Measurements from ENCODE around the gene PPP1R13B. TPM values are rescaled to one million over a fixed set of nuclear protein-coding genes. Genes with fewer than 3 reads are reported as not detected.

PPP1R13B gene
- total and polyA plus RNA-seq, 12 donors = 9.6 to 42.4 (median 22.6) TPM

DNA sequence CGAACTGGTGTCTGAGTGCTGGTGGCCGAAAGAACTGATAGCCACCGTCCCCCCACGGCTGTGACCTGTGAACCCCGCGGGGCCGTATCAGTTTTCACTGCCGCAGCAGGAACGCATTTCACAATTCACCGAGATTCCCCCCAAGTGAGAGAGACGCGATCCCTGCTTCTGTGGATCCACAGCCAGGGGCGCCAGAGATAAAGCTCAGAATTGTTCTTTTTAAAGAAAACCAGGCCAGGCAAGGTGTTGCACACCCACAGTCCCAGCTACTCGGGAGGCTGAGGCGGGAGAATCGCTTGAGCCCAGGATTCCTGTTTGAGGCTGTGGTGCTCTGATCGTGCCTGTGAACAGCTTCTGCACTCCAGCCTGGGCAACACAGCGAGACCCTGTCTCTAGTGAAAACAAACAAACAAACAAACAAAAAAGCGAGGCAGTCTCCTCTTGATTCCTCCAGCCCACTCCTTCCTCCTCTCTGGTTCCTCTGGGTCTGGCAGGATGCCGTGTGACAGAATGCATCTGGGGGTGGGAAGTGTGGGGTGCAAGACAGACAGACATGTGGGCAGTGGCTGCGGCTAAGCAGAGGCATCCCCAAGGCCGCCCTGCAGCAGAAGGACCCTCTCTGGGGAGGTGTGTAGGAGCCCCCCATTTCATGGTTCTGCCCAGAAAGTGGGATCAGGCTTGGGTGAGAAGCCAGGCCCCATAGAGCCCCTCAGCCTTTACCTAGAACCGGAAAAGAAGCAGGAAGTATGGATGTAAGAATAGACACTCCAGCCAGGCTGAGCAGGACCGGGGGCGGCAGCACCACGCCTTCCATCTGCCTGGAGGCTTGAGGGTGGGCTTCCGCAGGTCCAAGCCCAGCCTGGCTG lies 39.2 kb upstream of the PPP1R13B start:
- WGBS, 4 donors = 69 to 75% (median 71%) methylated on average over 23 to 27 of the region's 27 CpGs
- Histone ChIP-seq H3K9me3 (replicated peaks in 1 of 3) (no peaks in the 10 kb centered on the region), H3K4me3 (no peak overlapping the region), H3K4me1 (replicated peaks in 1 of 2) (peaks cover 10 to 21% of the 10 kb centered on the region in 2 donors), H3K27me3 (no peaks in the 10 kb centered on the region), H3K27ac (no peak overlapping the region), H3K36me3 (replicated peaks in 1 of 2) (no peaks in the 10 kb centered on the region)
- intact Hi-C loops (cut with DNase I) = no loop called here
- TF ChIP-seq, protein P1, sequence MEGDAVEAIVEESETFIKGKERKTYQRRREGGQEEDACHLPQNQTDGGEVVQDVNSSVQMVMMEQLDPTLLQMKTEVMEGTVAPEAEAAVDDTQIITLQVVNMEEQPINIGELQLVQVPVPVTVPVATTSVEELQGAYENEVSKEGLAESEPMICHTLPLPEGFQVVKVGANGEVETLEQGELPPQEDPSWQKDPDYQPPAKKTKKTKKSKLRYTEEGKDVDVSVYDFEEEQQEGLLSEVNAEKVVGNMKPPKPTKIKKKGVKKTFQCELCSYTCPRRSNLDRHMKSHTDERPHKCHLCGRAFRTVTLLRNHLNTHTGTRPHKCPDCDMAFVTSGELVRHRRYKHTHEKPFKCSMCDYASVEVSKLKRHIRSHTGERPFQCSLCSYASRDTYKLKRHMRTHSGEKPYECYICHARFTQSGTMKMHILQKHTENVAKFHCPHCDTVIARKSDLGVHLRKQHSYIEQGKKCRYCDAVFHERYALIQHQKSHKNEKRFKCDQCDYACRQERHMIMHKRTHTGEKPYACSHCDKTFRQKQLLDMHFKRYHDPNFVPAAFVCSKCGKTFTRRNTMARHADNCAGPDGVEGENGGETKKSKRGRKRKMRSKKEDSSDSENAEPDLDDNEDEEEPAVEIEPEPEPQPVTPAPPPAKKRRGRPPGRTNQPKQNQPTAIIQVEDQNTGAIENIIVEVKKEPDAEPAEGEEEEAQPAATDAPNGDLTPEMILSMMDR (IDR thresholded peaks at IDR 0.05) = peak in 1 of 6 experiments; percentile 13
- TF ChIP-seq POLR2A (IDR thresholded peaks at IDR 0.05) = no peak
- no peak for DNase-seq

DNA sequence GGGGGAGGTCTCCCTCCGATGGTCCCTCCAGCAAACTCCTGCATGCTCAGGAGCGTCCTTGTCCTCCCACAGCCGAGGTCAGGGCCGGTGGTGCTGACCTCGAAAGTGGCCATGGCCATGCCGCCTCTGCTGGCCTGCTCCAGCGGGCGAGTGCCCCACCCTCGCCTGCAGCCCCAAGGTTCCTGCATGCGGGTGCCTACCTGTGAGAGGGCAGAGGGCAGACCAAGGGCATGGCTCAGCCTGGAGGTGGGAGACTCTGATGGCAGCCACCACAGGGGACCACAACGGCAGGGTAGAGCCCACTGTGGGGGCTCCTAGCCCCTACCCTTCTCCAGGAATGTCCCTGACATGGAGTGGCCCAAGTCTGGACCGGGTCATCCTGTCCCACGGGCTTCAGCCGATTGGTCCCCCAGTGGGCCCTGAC lies 38.1 kb upstream of the PPP1R13B start:
- Histone ChIP-seq H3K27me3 (no peaks in the 10 kb centered on the region), H3K4me3 (no peak overlapping the region), H3K4me1 (replicated peaks in 1 of 2) (peaks cover 16 to 21% of the 10 kb centered on the region in 2 donors), H3K27ac (no peak overlapping the region), H3K9me3 (replicated peaks in 1 of 3) (no peaks in the 10 kb centered on the region), H3K36me3 (replicated peaks in 1 of 2) (no peaks in the 10 kb centered on the region)
- WGBS, 4 donors = 36 to 70% (median 46%) methylated on average over 3 to 14 of the region's 14 CpGs
- intact Hi-C loops (cut with DNase I) = no loop called here
- no peak for DNase-seq
- TF ChIP-seq, protein P1 (IDR thresholded peaks at IDR 0.05) = no peak
- TF ChIP-seq POLR2A (IDR thresholded peaks at IDR 0.05) = no peak

DNA sequence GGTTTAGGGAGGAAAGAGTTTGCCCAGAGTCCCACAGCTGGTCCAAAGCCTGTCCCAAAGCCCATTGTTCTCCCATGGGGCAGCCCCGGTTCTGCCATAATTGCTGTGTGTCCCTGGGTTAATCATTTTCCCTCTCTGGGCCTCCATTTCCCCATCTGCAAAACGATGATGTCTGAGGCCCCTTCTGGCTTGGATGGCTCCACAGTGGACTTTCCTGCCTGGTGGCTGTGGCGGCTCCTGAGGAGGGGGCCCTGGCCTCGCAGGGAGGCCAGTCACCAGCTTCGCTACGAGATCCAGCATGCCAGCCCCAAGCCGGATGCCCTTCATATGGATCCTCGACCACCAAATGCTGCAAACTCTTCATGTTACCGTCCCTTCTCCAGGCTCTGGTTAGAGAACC lies 37.5 kb upstream of the PPP1R13B start:
- Histone ChIP-seq H3K27me3 (no peaks in the 10 kb centered on the region), H3K4me1 (replicated peaks in 1 of 2) (peaks cover 23 to 28% of the 10 kb centered on the region in 2 donors), H3K9me3 (replicated peaks in 1 of 3) (no peaks in the 10 kb centered on the region), H3K4me3 (no peak overlapping the region), H3K36me3 (replicated peaks in 1 of 2) (no peaks in the 10 kb centered on the region), H3K27ac (no peak overlapping the region)
- TF ChIP-seq POLR2A (IDR thresholded peaks at IDR 0.05) = no peak
- DNase-seq = no peak
- WGBS, 4 donors = 91 to 95% (median 94%) methylated on average over 8 to 9 of the region's 9 CpGs
- intact Hi-C loops (cut with DNase I) = no loop called here

DNA sequence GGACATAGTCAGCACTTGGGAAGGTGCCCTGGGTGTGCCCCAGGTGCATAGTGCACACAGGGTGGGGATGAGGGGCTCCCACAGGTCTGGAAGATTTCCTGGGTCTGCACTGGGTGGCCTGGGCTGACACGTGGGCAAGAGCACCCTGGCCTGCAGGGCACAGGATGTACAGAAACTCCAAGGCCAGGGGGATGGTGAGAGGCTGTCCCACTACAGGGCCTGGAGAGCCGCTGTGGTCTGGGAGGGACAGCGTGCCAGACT lies 35.8 kb upstream of the PPP1R13B start:
- Histone ChIP-seq H3K4me1 (replicated peaks in 1 of 2) (peaks cover 26 to 35% of the 10 kb centered on the region in 2 donors), H3K27me3 (no peaks in the 10 kb centered on the region), H3K36me3 (replicated peaks in 1 of 2) (no peaks in the 10 kb centered on the region), H3K27ac (no peak overlapping the region), H3K9me3 (replicated peaks in 1 of 3) (no peaks in the 10 kb centered on the region), H3K4me3 (no peak overlapping the region)
- no peak for DNase-seq
- WGBS, 4 donors = 81 to 92% (median 90%) methylated on average over 2 to 3 of the region's 3 CpGs; no CpG with 5 or more reads in 1 of the 4 donors
- intact Hi-C loops (cut with DNase I) = no loop called here
- TF ChIP-seq, protein P1 (IDR thresholded peaks at IDR 0.05) = no peak
- TF ChIP-seq POLR2A (IDR thresholded peaks at IDR 0.05) = no peak

Data from adrenal gland (tissue), 12 donors.